H1 (cell line): ENCODE results near the gene IL36RN. TPM values are rescaled to one million over a fixed set of nuclear protein-coding genes. Genes with fewer than 3 reads are reported as not detected.

Experiments used
- CBX8 ChIP-seq: fragments of 300-800, 300-1000 bp; sonication (generic); IDR thresholded peaks from 2 replicates; pipeline ENCODE4 v1.7.1; 2016; ENCODE audit warnings: low read depth, low read length, borderline replicate concordance
- CTBP2 ChIP-seq: IDR thresholded peaks from 2 replicates; pipeline ENCODE4 v1.7.0; 2011; ENCODE audit warnings: borderline replicate concordance, mild to moderate bottlenecking, moderate library complexity, mixed read lengths, low read length; ENCODE audit not compliant: insufficient read depth, insufficient read length
- HDAC6 ChIP-seq: IDR thresholded peaks from one replicate; pipeline ENCODE4 v1.7.1; 2012; ENCODE audit warnings: low read depth, mild to moderate bottlenecking, inconsistent platforms, low read length, moderate library complexity
- TEAD4 ChIP-seq: IDR thresholded peaks from 2 replicates; pipeline ENCODE4 v1.6.1; 2012; ENCODE audit warnings: low read depth, low read length, inconsistent platforms, mixed read lengths
- polyA plus RNA-seq, 7 experiments: library from polyadenylated mRNA; depleted of rRNA in 3 of 7; stranded (reverse) in 5 of 7; unstranded in 2 of 7; fragments of >200 nt in 5 of 7; fragments of 200-250 nt in 2 of 7; gene quantifications; 1 replicate in 5 of 7; 2 replicates in 1 of 7; 4 replicates in 1 of 7; pipeline versions ENCODE4 v1.2.1 to v1.2.3, GENCODE V29; 2011 to 2013; ENCODE audit warnings: missing spikeins in 2 of 7, mixed read lengths in 2 of 7
- total RNA-seq: library from RNA; stranded (reverse); fragmentation: NEBNext Ultra II Directional; extraction: Animal tissue kit (Norgen Biotek cat#: 25700); gene quantifications from 2 replicates; pipeline ENCODE4 v1.2.1, GENCODE V29; 2021

The IL36RN gene
- total and polyA plus RNA-seq, 2 of the 8 experiments (the other 6 are each of a cell fraction or from before 2014, with no cell fraction given), result not detected

GRCh38 chr2:113089916-113090315 is 30.9 kb downstream of the IL36RN start (continued):
- TF ChIP-seq TEAD4 (no peak), CTBP2 (no peak), HDAC6 (no peak), CBX8 (no peak)
